ENCODE results near the gene SCMH1.
"Not testable (repeated sequence)": the region's sequence is repeated elsewhere in the genome, so short reads cannot be mapped to it uniquely, and the experiment has no call there.

Gene SCMH1

GRCh38 chr1:41249319-41249718, 7.2 kb upstream of the SCMH1 start:
- no peak for DNase-seq (ENCODE audit: low read depth)

- DNase-seq (ENCODE audit: low read depth) = no peak
Measured at GRCh38 chr1:41246568-41246967, 4.5 kb upstream of the SCMH1 start.

GRCh38 chr1:41245659-41246058, 3.6 kb upstream of the SCMH1 start:
- DNase-seq (ENCODE audit: low read depth) = peak; percentile 64

GRCh38 chr1:41243079-41243385, 926 bp upstream of the SCMH1 start:
- no peak for DNase-seq (ENCODE audit: low read depth)

- DNase-seq (ENCODE audit: low read depth) = no peak
Measured at GRCh38 chr1:41242342-41243078, 404 bp upstream of the SCMH1 start.

- peak; percentile 54 for DNase-seq (ENCODE audit: low read depth)
Measured at GRCh38 chr1:41241354-41241748, 755 bp downstream of the SCMH1 start.

- DNase-seq (ENCODE audit: low read depth) = peak; percentile 32
Measured at GRCh38 chr1:41240781-41241353, 1.2 kb downstream of the SCMH1 start.

- DNase-seq (ENCODE audit: low read depth) = peak; percentile 78
Measured at GRCh38 chr1:41239988-41240610, 2.0 kb downstream of the SCMH1 start.

- peak; percentile 60 for DNase-seq (ENCODE audit: low read depth)
Measured at GRCh38 chr1:41238311-41238988, 3.7 kb downstream of the SCMH1 start.

GRCh38 chr1:41236781-41237180, 5.3 kb downstream of the SCMH1 start:
- DNase-seq (ENCODE audit: low read depth) = peak; percentile 24

GRCh38 chr1:41235893-41236292, 6.2 kb downstream of the SCMH1 start:
- no peak for DNase-seq (ENCODE audit: low read depth)

- DNase-seq (ENCODE audit: low read depth) = no peak
Measured at GRCh38 chr1:41233708-41234107, 8.4 kb downstream of the SCMH1 start.

- no peak for DNase-seq (ENCODE audit: low read depth)
Measured at GRCh38 chr1:41232305-41232704, 9.8 kb downstream of the SCMH1 start.

GRCh38 chr1:41230656-41231055, 11.4 kb downstream of the SCMH1 start:
- no peak for DNase-seq (ENCODE audit: low read depth)

- not testable (repeated sequence) for DNase-seq (ENCODE audit: low read depth)
Measured at GRCh38 chr1:41229219-41229618, 12.9 kb downstream of the SCMH1 start.

GRCh38 chr1:41226815-41227434, 15.2 kb downstream of the SCMH1 start:
- DNase-seq (ENCODE audit: low read depth) = no peak

- DNase-seq (ENCODE audit: low read depth) = no peak
Measured at GRCh38 chr1:41225495-41225894, 16.6 kb downstream of the SCMH1 start.

GRCh38 chr1:41222496-41222895, 19.6 kb downstream of the SCMH1 start:
- DNase-seq (ENCODE audit: low read depth) = no peak

GRCh38 chr1:41221995-41222394, 20.1 kb downstream of the SCMH1 start:
- no peak for DNase-seq (ENCODE audit: low read depth)

- no peak for DNase-seq (ENCODE audit: low read depth)
Measured at GRCh38 chr1:41218152-41218551, 24.0 kb downstream of the SCMH1 start.

GRCh38 chr1:41217441-41217840, 24.7 kb downstream of the SCMH1 start:
- DNase-seq (ENCODE audit: low read depth) = no peak

GRCh38 chr1:41215623-41216022, 26.5 kb downstream of the SCMH1 start:
- DNase-seq (ENCODE audit: low read depth) = no peak

GRCh38 chr1:41213341-41213740, 28.8 kb downstream of the SCMH1 start:
- no peak for DNase-seq (ENCODE audit: low read depth)
